ENCODE results near the gene REX1BD. TPM values are rescaled to one million over a fixed set of nuclear protein-coding genes. Genes with fewer than 3 reads are reported as not detected.

Gene REX1BD
- total RNA-seq, 1 experiment from 2014 or later: 97.1 TPM

GRCh38 chr19:18593367-18594095, 4.9 kb downstream of the REX1BD start:
- Histone ChIP-seq H3K4me3 (replicated peaks in 1 of 2; ENCODE audit: low read depth in 1 of 2, low read length in 2 of 2) (peak overlapping the region; percentile 37 to 54), H3K27ac (ENCODE audit: low read depth, low read length) (peak overlapping the region; percentile 52), H3K9me3 (ENCODE audit: control insufficient read depth in 1 of 2, insufficient read depth in 1 of 2, low read depth in 1 of 2, low read length in 2 of 2) (no peaks in the 10 kb centered on the region), H3K36me3 (ENCODE audit: control insufficient read depth in 1 of 2, insufficient read depth in 2 of 2, low read length in 2 of 2) (0 out of 4 replicates have a peak, but pooled peaks cover 0 to 4% of the 10 kb centered on the region in 2 experiments), H2AFZ (ENCODE audit: low read depth, low read length, poor library complexity, severe bottlenecking) (no peak overlapping the region), H3K9ac (ENCODE audit: low read length) (peak overlapping the region; percentile 63), H3K4me1 (ENCODE audit: control insufficient read depth in 1 of 2, insufficient read depth in 2 of 2, low read length in 2 of 2) (peaks cover 15 to 42% of the 10 kb centered on the region in 2 experiments; a peak in 3 of 4 replicates), H3K9me2 (ENCODE audit: insufficient read depth) (no peaks in the 10 kb centered on the region), H3K79me2 (ENCODE audit: insufficient read depth, low read length) (peaks cover 13% of the 10 kb centered on the region; the same call in 1 of the 2 replicates), H4K20me1 (ENCODE audit: insufficient read depth) (no peaks in the 10 kb centered on the region), H3K4me2 (ENCODE audit: low read length) (peak overlapping the region; percentile 85), H3K27me3 (ENCODE audit: insufficient read depth, low read length) (no peaks in the 10 kb centered on the region)
- no peak for TF ChIP-seq RAD21 (IDR thresholded peaks at IDR 0.05; ENCODE audit: low read depth)
- no peak for TF ChIP-seq ZFX (IDR thresholded peaks at IDR 0.05)
- no peak for TF ChIP-seq ZBTB33 (IDR thresholded peaks at IDR 0.05; ENCODE audit: extremely low read depth, insufficient replicate concordance, low read length)
- TF ChIP-seq JUND (IDR thresholded peaks at IDR 0.05): no peak
- TF ChIP-seq ATF3 (IDR thresholded peaks at IDR 0.05): no peak
- TF ChIP-seq CBX3 (IDR thresholded peaks at IDR 0.05; ENCODE audit: low read depth): no peak
- no peak for TF ChIP-seq POLR2A (IDR thresholded peaks at IDR 0.05; ENCODE audit: borderline replicate concordance, extremely low read depth, insufficient read depth, insufficient read length)
- no peak for TF ChIP-seq ELF1 (IDR thresholded peaks at IDR 0.05; ENCODE audit: borderline replicate concordance, low read depth)
- no peak for TF ChIP-seq REST (IDR thresholded peaks at IDR 0.05; ENCODE audit: low read depth)
- TF ChIP-seq SP1 (IDR thresholded peaks at IDR 0.05; ENCODE audit: low read depth): no peak
- no peak for TF ChIP-seq MAX (IDR thresholded peaks at IDR 0.05)
- TF ChIP-seq SRF (IDR thresholded peaks at IDR 0.05; ENCODE audit: low read depth): no peak
- no peak for TF ChIP-seq YY1 (IDR thresholded peaks at IDR 0.05; ENCODE audit: extremely low read depth, insufficient replicate concordance, low read depth, low read length)
- POLR2A ChIA-PET: interaction anchor here (0.6 kb wide), 1 partner anchor 153 kb away, joined by 3 read pairs; no protein-coding TSS in a partner anchor
- ATAC-seq (no peak), DNase-seq (ENCODE audit: low read depth, low spot score) (no peak)
- no TSS peak for BruUV-seq (replicated peaks)
- intact Hi-C loops (cut with micrococcal nuclease): loop anchor here (5.0 kb wide), 2 partner anchors 44 to 126 kb away; partner anchors contain the start of gene KLHL26
- RAD21 ChIA-PET (ENCODE audit: low non-redundant PET in 1 of 2, low total read pairs in 2 of 2, uncharacterized antibody in 2 of 2, unreplicated experiment in 2 of 2): interaction anchor here (0.7 to 0.8 kb wide), 2 partner anchors 72 to 83 kb away, joined by 3 to 4 read pairs; partner anchors contain the start of gene ELL (in 1 of the 2)
- CTCF ChIA-PET: interaction anchor here (0.5 to 7.5 kb wide), 12 partner anchors 9 to 254 kb away, joined by 3 to 39 read pairs (median 4); partner anchors contain the start of genes CRLF1, TMEM59L and UBA52

Data from HCT116 (cell line).